ENCODE data around the gene TBCD.

- no peak for TF ChIP-seq SP1 (IDR thresholded peaks at IDR 0.05)
- no peak for TF ChIP-seq BHLHE40 (IDR thresholded peaks at IDR 0.05; ENCODE audit: borderline replicate concordance)
Measured at GRCh38 chr17:82860606-82861392, 108.9 kb downstream of the TBCD start.

All from HEK293T (cell line).